Neural progenitor cell (in vitro differentiated cells): ENCODE measurements around the gene KLF18.

ENCODE experiments used
- EZH2 ChIP-seq: fragments of 200-600 bp; sonication (generic); IDR thresholded peaks from 2 replicates; pipeline ENCODE4 v1.6.1; 2017; ENCODE audit warnings: antibody characterized with exemption, mild to moderate bottlenecking, moderate library complexity
- TF ChIP-seq, protein P1 (sequence below): fragments of 200-600 bp; sonication (generic); IDR thresholded peaks from 2 replicates; pipeline ENCODE4 v1.5.1; 2017; ENCODE audit warnings: antibody characterized with exemption, mild to moderate bottlenecking

DNA sequence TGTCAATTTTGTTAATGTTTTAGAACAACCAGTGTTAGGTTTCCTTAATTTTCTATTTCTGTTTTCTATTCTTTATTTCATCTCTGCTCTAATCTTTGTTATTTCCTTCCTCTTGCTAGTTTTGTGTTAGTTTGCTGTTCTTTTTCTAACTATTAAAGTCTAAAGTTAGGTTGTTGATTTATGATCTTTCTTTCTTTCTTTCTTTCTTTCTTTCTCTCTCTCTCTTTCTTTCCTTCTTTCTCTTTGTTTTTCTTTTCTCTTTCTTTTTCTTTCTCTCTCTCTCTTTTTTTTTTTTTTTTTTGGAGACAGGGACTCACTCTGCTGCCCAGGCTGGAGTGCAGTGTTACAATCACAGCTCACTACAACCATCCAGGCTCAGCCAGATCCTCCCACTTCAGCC is 17.4 kb upstream of the KLF18 start:
- TF ChIP-seq, protein P1, sequence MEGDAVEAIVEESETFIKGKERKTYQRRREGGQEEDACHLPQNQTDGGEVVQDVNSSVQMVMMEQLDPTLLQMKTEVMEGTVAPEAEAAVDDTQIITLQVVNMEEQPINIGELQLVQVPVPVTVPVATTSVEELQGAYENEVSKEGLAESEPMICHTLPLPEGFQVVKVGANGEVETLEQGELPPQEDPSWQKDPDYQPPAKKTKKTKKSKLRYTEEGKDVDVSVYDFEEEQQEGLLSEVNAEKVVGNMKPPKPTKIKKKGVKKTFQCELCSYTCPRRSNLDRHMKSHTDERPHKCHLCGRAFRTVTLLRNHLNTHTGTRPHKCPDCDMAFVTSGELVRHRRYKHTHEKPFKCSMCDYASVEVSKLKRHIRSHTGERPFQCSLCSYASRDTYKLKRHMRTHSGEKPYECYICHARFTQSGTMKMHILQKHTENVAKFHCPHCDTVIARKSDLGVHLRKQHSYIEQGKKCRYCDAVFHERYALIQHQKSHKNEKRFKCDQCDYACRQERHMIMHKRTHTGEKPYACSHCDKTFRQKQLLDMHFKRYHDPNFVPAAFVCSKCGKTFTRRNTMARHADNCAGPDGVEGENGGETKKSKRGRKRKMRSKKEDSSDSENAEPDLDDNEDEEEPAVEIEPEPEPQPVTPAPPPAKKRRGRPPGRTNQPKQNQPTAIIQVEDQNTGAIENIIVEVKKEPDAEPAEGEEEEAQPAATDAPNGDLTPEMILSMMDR, result no peak
- TF ChIP-seq EZH2, result no peak
